Measurements from ENCODE around the gene OR2T1. TPM values are rescaled to one million over a fixed set of nuclear protein-coding genes. Genes with fewer than 3 reads are reported as not detected.
"Not testable (repeated sequence)": the region's sequence is repeated elsewhere in the genome, so short reads cannot be mapped to it uniquely, and the experiment has no call there.

Gene OR2T1
- total RNA-seq (2014; rRNA removed; shearing (Covaris generic)), result not detected in 2 replicates

- no peak for DNase-seq (ENCODE audit: low read depth)
Observed at GRCh38 chr1:248402748-248403147, at the start of gene OR2T1. OR2T1 (plus strand) TSS chr1:248403048; CDS start chr1:248406148, 3,100 bp downstream.

- DNase-seq (ENCODE audit: low read depth), result no peak
Observed at GRCh38 chr1:248359415-248359814, 43.4 kb upstream of the OR2T1 start.

- no peak for DNase-seq (ENCODE audit: low read depth)
Observed at GRCh38 chr1:248361121-248361715, 41.6 kb upstream of the OR2T1 start, which contains the start of gene OR2T4. OR2T4 (plus strand) TSS chr1:248361665; CDS start chr1:248361665, 0 bp downstream.

- no peak for DNase-seq (ENCODE audit: low read depth)
Observed at GRCh38 chr1:248366609-248367008, 36.2 kb upstream of the OR2T1 start.

GRCh38 chr1:248372394-248372793 is 30.5 kb upstream of the OR2T1 start:
- DNase-seq (ENCODE audit: low read depth), result no peak

GRCh38 chr1:248373761-248374160 is 29.1 kb upstream of the OR2T1 start:
- DNase-seq (ENCODE audit: low read depth), result no peak

GRCh38 chr1:248375446-248375845 is 27.4 kb upstream of the OR2T1 start, which contains the start of gene OR2T6:
OR2T6 (plus strand) TSS chr1:248375746; CDS start chr1:248387609, 11,863 bp downstream.
- no peak for DNase-seq (ENCODE audit: low read depth)

- DNase-seq (ENCODE audit: low read depth), result no peak
Observed at GRCh38 chr1:248376916-248377315, 25.9 kb upstream of the OR2T1 start.

GRCh38 chr1:248380854-248381253 is 22.0 kb upstream of the OR2T1 start:
- no peak for DNase-seq (ENCODE audit: low read depth)

GRCh38 chr1:248388426-248388825 is 14.4 kb upstream of the OR2T1 start:
- DNase-seq (ENCODE audit: low read depth), result no peak

- DNase-seq (ENCODE audit: low read depth), result no peak
Observed at GRCh38 chr1:248393050-248393449, 9.8 kb upstream of the OR2T1 start.

GRCh38 chr1:248404024-248404423 is 1.2 kb downstream of the OR2T1 start:
- DNase-seq (ENCODE audit: low read depth), result no peak

- no peak for DNase-seq (ENCODE audit: low read depth)
Observed at GRCh38 chr1:248406721-248407692, 4.2 kb downstream of the OR2T1 start.

GRCh38 chr1:248416226-248416625 is 13.4 kb downstream of the OR2T1 start:
- no peak for DNase-seq (ENCODE audit: low read depth)

- DNase-seq (ENCODE audit: low read depth), result no peak
Observed at GRCh38 chr1:248417854-248418253, 15.0 kb downstream of the OR2T1 start.

GRCh38 chr1:248421384-248421783 is 18.5 kb downstream of the OR2T1 start:
- no peak for DNase-seq (ENCODE audit: low read depth)

- not testable (repeated sequence) for DNase-seq (ENCODE audit: low read depth)
Observed at GRCh38 chr1:248427526-248428191, 24.8 kb downstream of the OR2T1 start.

GRCh38 chr1:248428192-248428533 is 25.3 kb downstream of the OR2T1 start:
- DNase-seq (ENCODE audit: low read depth), result not testable (repeated sequence)

- DNase-seq (ENCODE audit: low read depth), result not testable (repeated sequence)
Observed at GRCh38 chr1:248431683-248432082, 28.8 kb downstream of the OR2T1 start.

- not testable (repeated sequence) for DNase-seq (ENCODE audit: low read depth)
Observed at GRCh38 chr1:248432201-248432600, 29.4 kb downstream of the OR2T1 start.

GRCh38 chr1:248433811-248434415 is 31.1 kb downstream of the OR2T1 start:
- not testable (repeated sequence) for DNase-seq (ENCODE audit: low read depth)

- DNase-seq (ENCODE audit: low read depth), result not testable (repeated sequence)
Observed at GRCh38 chr1:248434913-248435312, 32.1 kb downstream of the OR2T1 start.
